Omental fat pad (tissue), 4 donors: ENCODE data around the gene GALNT17. TPM values are rescaled to one million over a fixed set of nuclear protein-coding genes. Genes with fewer than 3 reads are reported as not detected.

Experiments used
- ATAC-seq: fragments of 150-250 bp; one replicate; pipeline ENCODE4 v1.9.1; 2016; ENCODE audit warnings: mild to moderate bottlenecking, moderate library complexity; ENCODE audit not compliant: low FRiP score
- DNase-seq: peaks from one replicate; pipeline ENCODE4 v3.0.0-alpha.2; 2019; ENCODE audit warnings: low spot score
- CTCF ChIP-seq, 3 donors: fragments of 450-650 bp; IDR thresholded peaks; one replicate each; pipeline ENCODE4 v1.5.1; 2016 to 2017; ENCODE audit warnings: antibody characterized with exemption in 3 of 3, mild to moderate bottlenecking in 3 of 3, moderate library complexity in 2 of 3
- total RNA-seq, 4 donors: library from RNA; depleted of rRNA; stranded (reverse); fragments of >200 nt; gene quantifications; one replicate each; pipeline ENCODE4 v1.1.0, GENCODE V29; 2016

Gene GALNT17
- total RNA-seq, 4 donors from 2014 or later = 1.6 to 12.6 (median 2.9) TPM

GRCh38 chr7:71535616-71536015, 403.7 kb downstream of the GALNT17 start:
- no peak for TF ChIP-seq CTCF (IDR thresholded peaks at IDR 0.05)
- ATAC-seq = no peak

GRCh38 chr7:71538210-71538609, 406.3 kb downstream of the GALNT17 start:
- no peak for ATAC-seq
- no peak for DNase-seq
- no peak for TF ChIP-seq CTCF (IDR thresholded peaks at IDR 0.05)

More at GRCh38 chr7:71535616-71536015, 403.7 kb downstream of the GALNT17 start:
- DNase-seq = no peak

DNA sequence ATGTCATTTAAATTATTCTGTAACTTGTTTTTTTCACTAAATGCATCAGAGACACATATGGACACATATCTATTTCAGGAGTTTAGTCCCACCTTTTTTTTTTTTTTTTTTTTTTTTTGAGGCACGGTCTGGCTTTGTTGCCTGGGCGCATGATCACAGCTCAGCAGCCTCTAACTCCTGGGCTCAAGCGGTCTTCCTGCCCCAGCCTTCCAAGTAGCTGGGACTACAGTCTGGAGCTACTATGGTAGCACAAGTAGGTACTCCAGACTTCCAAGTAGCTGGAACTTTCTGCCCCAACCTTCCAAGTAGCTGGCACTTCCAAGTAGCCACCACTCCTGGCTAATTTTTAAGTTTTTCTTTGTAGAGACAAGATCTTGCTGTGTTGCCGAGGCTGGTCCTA, 407.7 kb downstream of the GALNT17 start:
- TF ChIP-seq CTCF (IDR thresholded peaks at IDR 0.05) = no peak
- no peak for ATAC-seq
- DNase-seq = no peak

- TF ChIP-seq CTCF (IDR thresholded peaks at IDR 0.05) = no peak
- no peak for ATAC-seq
- DNase-seq = no peak
These were observed 409.9 kb downstream of the GALNT17 start for GRCh38 chr7:71541707-71542353.

DNA sequence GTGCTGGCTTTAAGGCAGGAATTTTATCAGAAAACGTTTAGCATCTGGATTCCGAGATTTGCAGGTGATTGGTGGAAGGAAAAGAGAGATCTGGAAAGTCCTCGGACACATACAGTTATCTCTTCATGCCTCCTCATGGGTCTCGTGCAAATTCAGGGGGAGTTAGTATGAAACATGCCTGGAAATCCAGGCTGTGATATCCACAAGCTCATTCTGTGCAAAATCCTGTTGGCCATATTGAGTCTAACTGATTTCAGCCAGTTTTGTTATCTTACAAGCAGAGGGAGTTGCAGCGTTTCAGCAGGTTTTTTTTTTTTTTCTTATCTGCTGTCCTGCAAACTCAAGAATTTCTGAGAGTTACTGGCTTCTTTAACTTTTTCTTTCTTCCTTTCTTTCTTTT, 411.5 kb downstream of the GALNT17 start:
- no peak for ATAC-seq
- DNase-seq = no peak
- no peak for TF ChIP-seq CTCF (IDR thresholded peaks at IDR 0.05)

- no peak for TF ChIP-seq CTCF (IDR thresholded peaks at IDR 0.05)
- DNase-seq (no peak), ATAC-seq (no peak)
These were observed 412.9 kb downstream of the GALNT17 start for GRCh38 chr7:71544816-71545215.

- TF ChIP-seq CTCF (IDR thresholded peaks at IDR 0.05) = no peak
- ATAC-seq = no peak
- no peak for DNase-seq
These were observed 415.5 kb downstream of the GALNT17 start for GRCh38 chr7:71547426-71547825.
